GM18517 (cell line): ENCODE measurements around the gene MAST2.
A peak's percentile ranks its signal among the peaks of the same experiment; 100 is the strongest.
"Not testable (repeated sequence)": the region's sequence is repeated elsewhere in the genome, so short reads cannot be mapped to it uniquely, and the experiment has no call there.

Experiments
- ATAC-seq: cut with Tn5 transposase; IDR thresholded peaks from one replicate; pipeline ENCODE4 v1.9.1; 2021; ENCODE audit warnings: mild to moderate bottlenecking, moderate library complexity; ENCODE audit not compliant: unreplicated experiment

MAST2 gene

DNA sequence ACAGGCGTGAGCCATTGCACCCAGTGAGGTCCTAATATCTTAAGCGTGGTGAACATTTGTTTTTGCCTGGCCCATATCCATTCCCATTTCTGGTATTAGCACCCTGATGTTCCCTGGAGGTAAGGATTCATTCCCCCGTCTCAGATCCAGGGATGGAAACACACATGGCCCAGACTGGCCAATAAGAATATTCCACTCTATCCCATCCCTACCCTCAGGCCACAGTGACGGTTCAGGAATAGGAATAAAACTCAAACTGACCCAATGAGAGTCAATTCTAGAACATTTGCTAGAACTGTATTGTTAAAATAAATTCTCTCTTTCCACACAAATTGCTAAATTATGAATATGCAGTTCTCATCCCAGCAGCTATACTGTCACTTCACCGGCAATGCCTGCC, 252.9 kb downstream of the MAST2 start:
- ATAC-seq = no peak

DNA sequence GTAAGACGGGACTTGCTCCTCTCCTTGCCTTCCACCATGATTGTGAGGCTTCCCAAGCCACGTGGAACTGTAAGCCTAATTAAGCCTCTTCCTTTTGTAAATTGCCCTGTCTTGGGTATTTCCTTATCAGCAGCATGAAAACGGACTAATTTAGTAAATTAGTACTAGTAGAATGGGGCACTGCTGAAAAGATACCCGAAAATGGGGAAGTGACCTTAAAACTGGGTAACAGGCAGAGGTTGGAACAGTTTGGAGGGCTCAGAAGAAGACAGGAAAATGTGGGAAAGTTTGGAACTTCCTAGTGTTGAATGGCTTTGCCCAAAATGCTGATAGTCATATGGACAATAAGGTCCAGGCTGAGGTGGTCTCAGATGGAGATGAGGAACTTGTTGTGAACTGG, 253.8 kb downstream of the MAST2 start:
- not testable (repeated sequence) for ATAC-seq

DNA sequence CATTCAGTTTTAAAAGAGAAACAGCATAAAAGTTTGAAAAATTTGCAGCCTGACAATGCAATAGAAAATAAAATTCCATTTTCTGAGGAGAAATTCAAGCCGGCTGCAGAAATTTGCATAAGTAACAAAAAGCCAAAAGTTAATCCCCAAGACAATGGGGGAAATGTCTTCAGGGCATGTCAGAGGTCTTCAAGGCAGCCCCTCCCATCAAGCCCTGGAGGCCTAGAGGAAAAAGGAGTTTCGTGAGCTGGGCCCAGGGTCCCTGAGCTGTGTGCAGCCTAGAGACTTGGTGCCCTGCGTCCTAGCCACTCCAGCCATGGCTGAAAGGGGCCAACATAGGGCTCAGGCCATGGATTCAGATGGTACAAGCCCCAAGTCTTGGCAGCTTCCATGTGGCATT, 254.4 kb downstream of the MAST2 start:
- ATAC-seq = no peak

DNA sequence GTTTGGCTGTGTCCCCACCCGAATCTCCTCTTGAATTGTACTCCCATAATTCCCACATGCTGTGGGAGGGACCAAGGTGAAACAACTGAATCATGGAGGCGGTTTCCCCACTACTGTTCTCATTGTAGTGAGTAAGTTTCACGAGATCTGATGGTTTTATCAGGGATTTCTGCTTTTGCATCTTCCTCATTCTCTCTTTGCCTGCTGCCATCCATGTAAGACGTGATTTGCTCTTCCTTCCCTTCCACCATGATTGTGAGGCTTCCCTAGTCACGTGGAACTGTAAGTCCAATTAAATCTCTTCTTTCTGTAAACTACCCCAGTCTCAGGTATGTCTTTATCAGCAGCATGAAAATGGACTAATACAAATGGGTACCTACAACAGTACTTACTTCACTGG, 255.5 kb downstream of the MAST2 start:
- no peak for ATAC-seq

DNA sequence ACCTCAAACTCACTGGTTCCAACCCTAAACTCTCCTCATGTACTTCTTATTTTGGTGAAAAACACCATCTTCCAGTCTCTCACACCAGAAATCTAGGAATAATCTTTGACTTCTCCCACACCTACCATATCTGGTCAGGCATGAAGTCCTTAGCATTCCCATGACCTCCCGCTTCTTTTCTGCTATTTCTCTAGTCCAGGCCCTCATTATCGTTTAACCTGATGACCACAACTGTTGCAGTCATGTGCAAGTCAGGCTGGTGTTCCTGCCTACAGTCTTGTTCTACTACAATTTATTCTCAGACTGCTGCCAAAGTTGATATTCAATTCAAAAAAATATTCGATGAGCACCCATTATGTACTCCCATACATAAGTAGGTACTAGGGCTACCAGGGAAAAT, 257.7 kb downstream of the MAST2 start:
- no peak for ATAC-seq

DNA sequence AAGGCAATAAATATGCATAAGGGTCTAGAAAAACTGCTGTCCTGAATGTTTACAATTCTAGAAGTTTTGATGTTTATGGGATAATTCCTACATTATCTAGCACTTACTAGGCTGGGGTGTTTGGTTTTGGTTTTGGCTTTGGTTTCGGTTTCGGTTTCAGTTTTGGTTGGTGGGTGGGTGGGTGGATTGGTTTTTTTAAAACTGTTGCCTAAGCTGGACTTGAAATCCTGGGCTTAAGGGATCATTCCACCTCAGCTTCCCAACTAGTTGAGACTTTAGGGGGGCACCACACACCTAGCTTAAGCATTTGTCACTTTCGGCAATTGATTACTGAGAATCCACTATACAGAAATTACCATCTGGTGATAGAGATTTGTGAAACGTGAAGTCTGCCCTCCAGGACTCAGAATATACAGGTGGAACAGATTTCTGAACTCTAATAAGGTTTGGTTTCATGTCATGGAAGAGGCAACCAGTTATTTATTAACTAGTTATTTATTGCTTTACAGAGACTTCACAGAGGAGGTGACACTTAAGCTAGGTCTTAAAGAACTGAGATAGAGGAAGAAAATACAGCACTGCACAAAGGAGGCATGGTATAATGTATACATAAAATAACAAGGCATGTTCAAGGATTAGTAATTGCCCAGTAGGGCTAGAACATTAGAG, 259.4 kb downstream of the MAST2 start:
- ATAC-seq = peak; percentile 75

DNA sequence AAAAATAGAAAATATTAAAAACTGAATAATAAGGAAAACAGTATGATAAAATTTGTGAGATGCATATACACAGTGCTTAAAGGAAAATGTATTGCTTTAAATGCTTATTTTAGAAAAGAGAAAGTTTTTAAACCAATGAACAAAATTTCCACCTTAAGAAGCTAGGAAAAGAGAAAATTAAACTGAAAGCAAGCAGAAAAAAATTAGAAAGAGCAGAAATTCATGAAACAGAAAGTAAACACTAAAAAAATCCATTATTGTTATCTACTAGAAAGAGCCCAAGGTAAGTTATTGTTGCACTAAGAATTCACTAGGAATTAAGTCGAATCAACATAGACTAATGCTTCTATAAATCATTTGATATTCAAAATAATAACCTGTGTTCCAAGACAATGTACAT, 261.3 kb downstream of the MAST2 start:
- ATAC-seq = no peak

DNA sequence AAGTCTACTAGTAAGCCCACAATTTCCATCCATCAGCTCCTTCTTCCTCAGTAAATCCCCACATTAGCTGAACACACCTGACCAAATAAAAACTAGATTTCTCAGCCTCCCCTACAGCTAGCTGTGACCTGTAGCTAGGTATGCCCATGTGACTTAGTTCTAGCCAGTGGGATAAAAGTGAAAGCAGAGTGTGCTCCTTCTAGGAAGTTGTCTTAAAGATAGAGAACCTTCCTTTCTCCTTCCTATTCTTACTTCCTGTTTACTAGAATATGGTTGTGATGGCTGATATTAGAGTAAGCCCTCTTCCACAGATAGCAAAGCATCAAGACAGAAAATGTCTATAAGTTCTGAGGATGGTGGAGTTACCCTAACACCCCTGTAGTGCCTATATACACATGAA, 262.0 kb downstream of the MAST2 start:
- ATAC-seq = no peak

DNA sequence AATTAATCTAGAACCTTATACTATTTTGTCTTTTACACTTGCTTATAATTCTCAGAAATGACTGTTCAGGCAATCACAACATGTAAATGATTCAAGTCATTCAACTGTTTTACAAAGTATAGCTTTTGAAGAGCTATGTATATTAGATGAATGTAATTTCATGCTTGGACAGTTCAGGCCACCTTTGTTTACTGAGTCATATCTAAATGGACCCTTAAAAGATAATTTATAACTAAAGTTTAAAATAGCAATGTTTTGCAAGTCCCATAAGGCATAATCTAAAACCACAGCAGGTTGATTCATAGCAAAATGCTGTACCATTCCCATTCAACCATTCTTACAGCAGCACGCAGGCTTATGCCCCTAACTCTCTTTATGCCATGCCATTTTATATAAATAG, 264.2 kb downstream of the MAST2 start:
- no peak for ATAC-seq

DNA sequence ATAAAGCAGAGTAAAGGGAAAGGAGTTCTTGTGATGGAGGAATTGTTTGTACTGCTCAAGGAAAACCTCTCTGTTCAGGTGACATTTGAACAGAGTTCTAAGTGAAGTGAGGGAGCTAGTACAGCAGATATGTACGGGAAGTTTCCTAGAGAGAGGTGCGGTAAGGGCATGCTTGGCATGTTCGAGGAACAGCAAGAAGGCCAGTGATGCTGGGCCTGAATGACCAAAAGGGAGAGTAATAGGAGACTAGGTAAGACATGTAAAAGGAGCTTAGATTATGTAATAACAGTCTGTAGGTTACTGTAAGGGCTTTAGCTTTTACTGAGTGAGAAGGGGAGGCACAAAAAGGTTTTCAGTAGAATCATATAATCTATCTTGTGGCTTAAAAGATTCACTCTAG, 265.1 kb downstream of the MAST2 start:
- ATAC-seq = no peak

DNA sequence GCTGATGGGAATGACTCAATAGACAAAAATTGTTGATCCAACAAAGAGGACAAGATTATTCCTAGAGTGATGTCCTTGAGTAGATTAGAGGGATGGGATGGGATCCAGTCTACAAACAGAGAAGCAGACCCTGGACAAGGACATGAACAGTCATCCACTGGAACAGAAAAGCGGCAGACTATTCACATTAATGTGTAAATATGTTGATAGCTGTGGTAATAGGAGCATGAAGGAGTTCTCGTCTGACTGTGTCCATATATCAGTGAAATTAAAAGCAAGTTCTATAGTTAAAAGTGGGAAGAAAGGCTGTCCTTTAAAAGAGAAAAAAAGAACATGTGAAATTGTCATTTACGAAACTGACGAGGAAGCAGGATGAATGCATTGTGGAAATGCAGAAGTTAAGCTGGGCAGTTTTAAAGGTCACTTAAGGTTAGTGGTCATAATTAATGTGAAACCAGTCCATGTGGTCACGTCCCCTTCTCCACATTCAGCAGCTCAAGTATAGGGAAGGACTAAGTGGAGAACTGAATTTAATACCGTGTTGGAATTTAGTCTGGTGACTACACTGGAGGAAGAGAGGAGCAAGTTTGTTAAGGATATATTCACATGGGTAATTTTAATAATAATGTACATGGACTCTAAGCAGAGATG, 266.9 kb downstream of the MAST2 start:
- ATAC-seq = no peak

DNA sequence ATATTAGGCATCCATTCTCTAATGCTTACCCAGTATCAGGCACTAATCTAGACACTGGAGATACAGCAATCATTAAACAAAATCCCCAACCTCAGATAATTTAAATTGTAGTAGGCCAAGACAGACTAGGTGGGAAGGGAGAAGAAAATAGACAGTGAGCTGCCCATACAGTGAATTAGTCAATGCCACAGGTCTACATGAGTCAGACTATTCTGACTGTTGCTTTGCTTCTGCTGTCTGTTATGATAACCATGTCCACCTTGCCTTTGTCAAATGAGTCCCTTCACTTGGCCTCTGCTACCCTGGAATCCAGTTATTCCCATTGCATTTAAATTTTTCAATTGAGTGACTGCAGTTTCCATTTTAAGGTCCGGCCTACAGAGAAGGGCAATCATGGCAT, 269.6 kb downstream of the MAST2 start:
- no peak for ATAC-seq

DNA sequence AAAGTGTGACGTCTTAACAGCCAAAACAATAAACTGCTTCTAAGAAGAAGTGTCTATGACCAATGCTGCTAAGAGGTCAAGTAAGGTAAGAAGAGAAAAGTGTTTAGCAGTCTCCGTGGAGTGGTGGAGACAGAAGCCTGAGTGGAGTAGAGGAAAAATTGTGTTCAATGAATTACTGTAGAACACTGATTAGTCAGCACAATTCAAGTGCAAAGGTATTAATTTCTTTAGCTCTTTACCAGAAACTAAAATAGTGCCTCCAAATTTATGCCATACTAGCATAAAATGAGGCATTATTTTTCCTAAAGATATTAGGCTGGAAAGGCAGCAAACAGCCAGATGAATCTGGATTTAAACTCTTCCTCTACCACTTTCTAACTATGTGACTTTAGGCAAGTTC, 272.9 kb downstream of the MAST2 start:
- ATAC-seq = no peak

DNA sequence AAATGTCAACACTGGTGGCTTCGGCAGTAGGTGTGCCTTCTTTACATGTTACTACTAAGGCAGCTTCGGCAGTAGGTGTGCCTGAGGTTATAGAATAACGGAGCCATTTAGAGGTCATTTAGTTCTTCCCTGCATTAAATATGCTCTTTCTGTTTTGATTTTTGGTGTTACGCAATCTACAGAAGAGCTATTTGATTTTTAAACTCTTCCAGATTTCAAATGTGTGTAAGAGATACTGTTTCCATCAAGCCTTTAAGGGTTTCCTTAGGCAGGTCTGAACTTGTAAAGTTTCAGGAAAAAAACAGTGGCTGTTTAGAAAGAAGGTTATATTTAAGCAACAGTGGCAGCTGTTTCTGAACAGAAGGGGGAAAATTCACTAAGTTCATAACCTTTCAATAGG, 274.2 kb downstream of the MAST2 start:
- no peak for ATAC-seq

DNA sequence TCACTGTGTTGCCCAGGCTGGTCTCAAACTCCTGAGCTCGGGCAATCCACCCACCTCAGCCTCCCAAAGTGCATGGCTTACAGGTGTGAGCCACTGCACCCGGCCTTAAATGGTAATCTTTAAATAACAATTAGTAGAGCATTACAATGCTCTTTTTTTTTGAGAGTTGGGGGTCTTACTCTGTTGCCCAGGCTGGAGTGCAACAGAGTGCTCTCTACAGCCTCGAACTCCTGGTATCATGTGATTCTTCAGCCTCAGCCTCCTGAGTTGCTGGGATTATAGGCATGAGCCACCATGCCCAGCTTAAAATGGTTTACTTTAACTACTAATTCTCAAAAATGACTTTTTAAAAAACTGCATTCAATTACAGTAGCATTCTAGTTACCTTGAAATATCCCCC, 276.8 kb downstream of the MAST2 start:
- ATAC-seq = no peak

DNA sequence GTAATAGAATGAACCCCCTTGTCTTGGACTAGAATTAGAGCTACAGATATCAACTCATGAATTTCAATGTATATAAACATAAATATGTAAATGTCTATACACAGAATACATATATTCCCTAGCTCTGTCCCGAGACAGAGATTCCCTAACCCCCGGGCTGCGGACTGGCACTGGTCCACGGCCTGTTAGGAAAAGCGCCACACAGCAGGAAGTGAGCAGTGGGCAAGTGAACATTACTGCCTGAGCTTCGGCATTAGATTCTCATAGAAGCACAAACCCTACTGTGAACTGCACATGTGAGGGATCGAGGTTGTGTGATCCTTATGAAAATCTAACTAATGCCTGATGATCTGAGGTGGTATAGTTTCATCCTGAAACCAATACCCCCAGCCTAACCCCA, 277.8 kb downstream of the MAST2 start:
- no peak for ATAC-seq

DNA sequence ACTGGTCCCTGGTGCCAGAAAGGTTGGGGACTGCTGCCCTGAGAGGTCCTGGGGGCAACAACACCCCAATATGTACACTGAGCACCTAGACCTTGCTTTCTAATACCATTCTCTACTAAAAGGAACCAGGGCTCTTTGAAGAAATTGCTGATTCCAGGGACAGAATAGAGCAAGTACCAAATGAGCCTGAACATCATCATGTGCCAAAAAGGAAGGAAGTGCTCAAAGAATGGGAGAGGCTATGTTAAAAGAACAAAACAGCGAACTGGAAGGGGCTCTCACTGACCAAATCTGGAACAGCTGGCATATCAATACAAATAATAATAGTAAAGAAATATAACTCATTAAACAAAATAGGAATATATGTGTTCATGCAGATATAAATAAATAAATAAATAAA, 278.2 kb downstream of the MAST2 start:
- ATAC-seq = no peak

DNA sequence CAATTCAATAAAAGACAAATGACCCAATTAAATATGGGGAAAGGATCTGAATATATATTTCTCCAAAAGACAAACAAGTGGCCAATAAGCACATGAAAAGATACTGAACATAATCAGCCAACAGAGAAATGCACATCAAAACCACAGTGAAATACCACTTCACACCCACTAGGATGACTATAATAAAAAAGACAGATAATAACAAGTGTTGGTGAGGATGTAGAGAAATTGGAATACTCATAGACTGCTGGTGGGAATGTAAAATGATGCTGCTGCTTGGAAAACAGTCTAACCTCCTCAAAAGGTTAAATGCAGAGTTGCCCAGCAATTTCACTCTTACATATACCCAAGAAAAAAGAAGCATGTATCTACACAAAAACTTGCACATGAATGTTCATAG, 280.2 kb downstream of the MAST2 start:
- ATAC-seq = no peak

DNA sequence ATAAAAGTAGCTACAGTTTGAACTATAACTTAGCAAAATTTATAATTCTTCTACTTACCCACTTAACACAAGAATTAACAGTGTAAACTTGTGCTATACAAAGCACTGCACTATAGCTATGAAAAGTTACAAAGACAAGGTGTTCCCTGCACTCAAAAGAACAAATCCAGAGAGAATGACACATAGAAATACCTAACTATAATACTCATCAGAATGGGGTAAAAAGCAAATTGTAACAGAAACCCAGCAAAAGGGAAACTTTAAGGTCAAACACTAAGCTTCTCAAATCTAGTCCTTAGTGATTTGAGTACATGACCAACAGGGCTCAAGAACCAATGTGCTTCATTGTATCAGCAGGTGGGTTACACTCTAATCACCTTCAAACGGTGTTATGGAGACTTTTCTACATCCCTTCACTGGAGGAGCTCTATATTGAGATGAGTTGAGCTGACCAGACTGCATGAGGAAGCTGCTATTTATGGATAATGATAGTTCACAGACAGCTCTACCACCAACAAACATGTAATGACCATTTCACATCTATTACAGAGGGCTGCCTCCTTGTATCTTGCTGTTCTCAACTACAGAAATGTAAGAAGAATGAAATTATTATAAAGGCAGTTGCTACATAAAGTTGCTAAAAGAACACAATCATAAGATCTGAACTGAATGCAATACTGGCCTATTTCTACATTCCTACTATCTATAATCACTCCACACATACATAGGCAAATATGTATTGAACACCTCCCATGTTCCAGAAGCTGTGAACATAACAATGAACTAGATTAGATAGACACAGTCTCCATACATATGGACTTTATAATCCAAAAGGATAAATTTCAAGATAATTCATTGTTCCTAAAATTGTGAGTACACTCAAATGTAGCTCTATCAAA, 281.4 kb downstream of the MAST2 start:
- no peak for ATAC-seq
